Measurements from ENCODE around the gene PDK3.

Gene PDK3

GRCh38 chrX:24563291-24564010 lies 98.4 kb downstream of the PDK3 start:
- no peak for DNase-seq

- DNase-seq = no peak
Observed at GRCh38 chrX:24566240-24566639, 101.2 kb downstream of the PDK3 start.

- no peak for DNase-seq
Observed at GRCh38 chrX:24567169-24567568, 102.1 kb downstream of the PDK3 start.

- no peak for DNase-seq
Observed at GRCh38 chrX:24574743-24575142, 109.7 kb downstream of the PDK3 start.

GRCh38 chrX:24575496-24575895 lies 110.4 kb downstream of the PDK3 start:
- DNase-seq = no peak

GRCh38 chrX:24577091-24577490 lies 112.0 kb downstream of the PDK3 start:
- no peak for DNase-seq

Measured in NCI-H226 (cell line).